ENCODE data around the gene GTF2A2.
A peak's percentile ranks its signal among the peaks of the same experiment; 100 is the strongest.
"Not testable (repeated sequence)": the region's sequence is repeated elsewhere in the genome, so short reads cannot be mapped to it uniquely, and the experiment has no call there.

The GTF2A2 gene

DNA sequence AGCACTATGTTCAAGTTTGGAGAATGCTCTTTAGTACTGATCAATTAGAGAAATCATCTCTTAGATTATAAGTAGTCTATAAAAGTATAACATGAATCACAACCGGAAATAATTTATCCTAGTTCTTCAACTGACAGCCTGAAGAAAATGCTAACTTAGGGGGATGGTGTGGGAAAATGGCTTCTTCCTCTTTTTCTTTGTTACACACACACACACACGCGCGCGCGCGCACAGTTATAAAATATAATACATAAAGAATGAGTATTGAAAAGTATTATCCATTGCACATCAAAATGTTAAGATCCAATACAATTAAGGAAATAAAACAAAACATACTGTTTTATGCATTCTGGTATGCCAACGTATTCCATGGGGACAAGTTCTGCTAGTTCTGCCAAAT, 11.2 kb upstream of the GTF2A2 start:
- FAIRE-seq, result no peak

DNA sequence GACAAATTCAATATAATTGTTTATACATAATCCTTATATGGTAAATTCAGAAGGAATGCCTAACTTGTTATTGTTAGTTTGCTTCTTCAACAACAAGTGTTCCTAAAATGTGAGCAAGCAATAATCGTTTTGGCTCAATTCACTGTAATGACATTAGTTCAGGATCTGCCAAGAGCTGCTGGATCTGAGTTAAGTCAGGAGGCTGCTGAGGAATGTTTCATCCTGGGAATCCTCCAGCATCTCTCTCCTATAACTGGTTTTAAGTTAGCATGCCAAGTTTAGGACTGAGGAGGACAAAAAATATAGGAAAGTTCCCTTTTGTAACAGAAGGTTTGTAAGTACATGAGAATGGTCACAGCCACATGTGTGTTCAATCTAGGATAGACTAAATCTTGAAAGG, 4.9 kb upstream of the GTF2A2 start:
- FAIRE-seq, result no peak

DNA sequence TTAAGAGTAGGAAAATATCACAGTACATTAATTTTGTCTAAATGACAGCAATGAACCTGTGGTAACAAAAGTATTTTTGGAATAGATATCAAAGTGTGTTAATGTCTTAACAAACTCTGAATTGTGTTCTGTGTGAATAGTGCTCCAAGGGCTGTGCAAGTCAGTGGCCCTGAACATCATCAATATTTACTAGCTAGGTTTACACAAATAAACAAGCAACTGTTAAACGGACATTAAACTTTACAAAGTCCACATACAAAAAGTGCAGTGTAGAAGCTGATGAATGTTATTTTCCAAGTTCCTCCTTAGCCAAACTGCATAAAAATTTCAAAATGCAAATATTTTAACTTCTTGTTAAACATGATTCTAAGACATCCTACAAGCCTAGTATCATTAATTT, 2.1 kb upstream of the GTF2A2 start:
- FAIRE-seq, result no peak

DNA sequence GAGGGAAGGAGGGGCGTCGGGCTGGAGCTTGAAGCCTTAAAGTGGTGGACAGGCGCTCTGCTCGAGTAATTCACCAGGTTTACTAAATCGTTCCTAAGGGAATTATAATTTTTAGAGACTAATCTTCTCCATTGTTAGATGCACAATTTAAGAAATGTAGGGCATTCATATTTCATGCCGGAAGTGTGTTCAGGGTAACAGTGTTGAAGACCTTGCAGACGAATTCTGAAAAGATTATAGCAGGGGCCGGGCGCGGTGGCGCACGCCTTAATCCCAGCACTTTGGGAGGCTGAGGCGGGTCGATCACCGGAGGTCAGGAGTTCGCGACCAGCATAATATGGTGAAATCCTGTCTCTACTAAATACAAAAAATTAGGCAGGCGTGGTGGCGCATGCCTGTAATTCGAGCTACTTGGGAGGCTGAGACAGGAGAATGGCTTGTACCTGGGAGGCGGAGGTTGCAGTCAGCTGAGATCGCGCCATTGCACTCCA, 365 bp upstream of the GTF2A2 start:
- FAIRE-seq, result peak; percentile 57

DNA sequence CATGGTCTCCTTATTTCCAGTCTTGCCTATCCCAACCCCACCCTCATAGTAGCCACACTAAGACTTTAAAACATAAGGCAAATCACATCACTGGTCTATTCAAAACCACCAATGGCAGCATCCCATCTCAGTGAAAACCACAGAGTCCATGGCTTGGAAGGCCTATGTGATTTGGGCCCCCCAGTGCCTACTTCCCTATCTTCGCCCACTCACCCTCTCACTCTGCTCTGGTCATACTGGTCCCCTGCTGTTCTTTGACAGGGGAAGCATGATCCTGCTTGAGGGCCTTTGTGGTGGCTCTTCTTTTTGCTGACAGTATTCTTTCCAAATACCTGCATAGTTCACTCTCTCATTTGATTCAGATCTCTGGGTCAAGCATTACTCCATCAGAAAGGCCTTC, 3.3 kb downstream of the GTF2A2 start:
- no peak for FAIRE-seq

DNA sequence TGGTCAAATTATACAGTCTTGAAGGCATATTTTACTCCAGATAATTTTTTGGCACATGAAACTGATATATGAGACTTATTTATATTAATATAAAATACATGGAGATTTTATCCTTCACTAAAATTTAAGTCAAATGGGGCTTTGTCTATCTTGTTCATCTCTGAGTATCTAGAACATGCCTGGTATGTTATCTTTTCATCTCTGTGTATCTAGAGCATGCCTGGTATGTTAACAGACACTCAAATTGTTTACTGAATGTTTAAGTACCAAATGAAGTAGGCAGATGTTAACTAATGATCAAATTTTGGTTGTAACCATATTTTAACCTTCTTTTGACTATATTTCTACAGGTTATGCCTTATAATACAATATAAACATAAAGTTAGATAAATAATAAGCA, 7.7 kb downstream of the GTF2A2 start:
- no peak for FAIRE-seq

DNA sequence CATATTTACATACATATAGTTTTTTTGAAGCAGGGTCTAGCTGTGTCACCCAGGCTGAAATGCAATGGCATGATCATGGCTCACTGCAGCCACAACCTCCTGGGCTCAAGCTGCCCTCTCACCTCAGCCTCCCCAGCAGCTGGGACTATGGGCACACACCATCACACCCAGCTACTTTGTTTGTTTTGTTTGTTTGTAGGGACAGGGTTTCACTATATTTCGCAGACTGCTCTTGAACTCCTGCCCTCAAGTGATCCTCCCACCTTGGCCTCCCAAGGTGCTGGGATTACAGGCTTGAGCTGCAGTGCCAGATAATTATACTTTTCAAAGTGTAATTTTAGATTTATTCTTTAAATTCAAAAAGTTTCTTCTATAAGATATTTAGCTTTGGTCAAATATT, 10.2 kb downstream of the GTF2A2 start:
- FAIRE-seq, result no peak

DNA sequence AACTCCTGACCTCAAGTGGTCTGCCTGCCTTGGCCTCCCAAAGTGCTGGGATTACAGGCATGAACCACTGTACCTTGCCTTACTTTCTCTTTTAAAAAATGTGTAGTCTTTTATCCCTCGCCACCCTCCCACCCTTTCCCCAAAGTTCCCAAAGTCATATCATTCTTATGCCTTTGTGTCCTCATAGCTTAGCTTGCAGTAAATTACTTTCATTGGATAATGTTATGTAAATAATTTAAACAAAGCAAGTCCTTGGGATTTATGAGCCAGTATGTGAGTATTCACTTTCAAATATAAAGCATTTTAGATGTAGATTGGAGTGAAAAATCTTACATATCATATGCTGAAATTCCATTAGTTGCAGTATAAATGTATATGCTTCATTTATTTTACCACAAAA, 11.0 kb downstream of the GTF2A2 start:
- no peak for FAIRE-seq

DNA sequence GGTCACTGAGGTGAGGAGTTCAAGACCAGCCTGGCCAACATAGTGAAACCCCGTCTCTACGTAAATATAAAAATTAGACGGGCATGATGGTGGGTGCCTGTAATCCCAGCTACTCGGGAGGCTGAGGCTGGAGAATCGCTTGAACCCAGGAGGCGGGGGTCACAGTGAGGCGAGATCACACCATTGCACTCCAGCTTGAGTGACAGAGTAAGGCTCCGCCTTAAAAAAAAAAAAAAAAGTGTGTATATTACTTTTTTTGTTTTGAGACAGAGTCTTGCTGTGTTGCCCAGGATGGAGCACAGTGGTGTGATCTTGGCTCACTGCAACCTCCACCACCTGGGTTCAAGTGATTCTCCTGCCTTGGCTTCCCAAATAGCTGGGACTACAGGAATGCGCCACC, 11.5 kb downstream of the GTF2A2 start:
- not testable (repeated sequence) for FAIRE-seq

DNA sequence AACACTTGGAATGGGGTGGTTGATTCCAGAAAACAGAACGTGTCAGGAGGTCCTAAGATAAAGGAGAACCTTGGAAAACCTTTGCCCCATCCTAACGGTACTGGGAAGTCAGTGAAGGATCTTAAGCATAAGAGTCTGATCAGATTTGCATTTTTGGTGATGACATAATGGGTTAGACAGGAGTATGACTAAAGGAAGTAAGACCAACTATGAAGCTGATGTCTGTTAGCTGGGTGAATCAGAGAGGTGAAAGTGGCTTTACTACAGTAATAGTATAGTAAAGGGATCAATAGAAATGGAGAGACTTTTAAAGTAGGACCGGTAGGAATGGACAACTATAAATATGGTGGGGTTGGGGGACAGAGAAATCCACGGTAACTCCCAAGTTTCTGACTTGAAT, 12.6 kb downstream of the GTF2A2 start:
- FAIRE-seq, result no peak

DNA sequence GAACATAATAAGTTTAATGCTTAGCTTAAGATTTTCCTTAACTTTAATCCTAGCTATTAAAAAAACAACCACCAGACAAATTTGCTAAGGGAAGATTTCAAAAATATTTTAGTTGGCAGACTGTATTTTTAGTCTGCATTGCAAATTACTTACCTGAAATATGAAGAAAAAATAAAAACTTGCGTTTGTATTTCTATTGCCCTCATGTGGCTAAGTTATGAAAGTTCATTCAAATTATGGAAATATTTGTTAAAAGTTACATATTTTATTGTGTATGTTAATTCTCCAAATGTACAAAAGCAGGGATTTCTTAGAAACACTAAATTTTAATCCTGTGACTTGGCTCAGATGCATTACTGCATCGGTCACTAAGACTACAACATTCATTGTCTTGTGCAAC, 15.0 kb downstream of the GTF2A2 start:
- no peak for FAIRE-seq

DNA sequence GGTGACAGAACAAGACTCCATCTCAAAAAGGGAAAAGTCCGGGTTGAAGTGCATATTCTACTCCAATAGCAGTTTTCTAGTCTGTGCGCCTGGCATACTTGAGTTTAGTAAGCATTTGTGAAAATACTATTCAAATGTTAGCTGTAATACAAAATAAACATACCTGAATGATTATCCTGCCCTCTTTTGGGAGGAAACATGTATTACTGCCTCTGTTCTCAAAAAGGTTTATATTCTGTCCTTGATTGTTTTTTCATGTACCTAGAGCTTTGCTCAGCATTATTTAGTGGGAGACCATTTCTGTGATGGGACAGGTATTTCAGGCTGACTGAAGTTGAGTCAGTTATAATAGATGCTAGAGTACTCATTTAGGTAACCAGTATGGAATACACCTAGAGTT, 19.8 kb downstream of the GTF2A2 start:
- FAIRE-seq, result not testable (repeated sequence)

DNA sequence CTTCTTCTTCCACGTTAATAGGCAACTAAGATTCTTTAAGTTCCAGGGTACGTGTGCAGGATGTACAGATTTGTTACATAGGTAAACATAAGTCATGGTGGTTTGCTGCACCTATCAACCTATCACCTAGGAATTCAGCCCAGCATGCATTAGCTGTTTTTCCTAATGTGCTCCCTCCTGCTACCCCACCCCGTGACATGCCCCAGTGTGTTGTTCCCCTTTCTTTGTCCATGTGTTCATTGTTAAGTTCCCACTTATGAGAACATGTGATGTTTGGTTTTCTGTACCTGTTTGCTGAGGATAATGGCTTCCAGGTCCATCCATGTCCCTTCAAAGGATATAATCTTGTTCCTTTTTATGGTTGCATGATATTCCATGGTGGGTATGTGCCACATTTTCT, 21.1 kb downstream of the GTF2A2 start:
- FAIRE-seq, result no peak

DNA sequence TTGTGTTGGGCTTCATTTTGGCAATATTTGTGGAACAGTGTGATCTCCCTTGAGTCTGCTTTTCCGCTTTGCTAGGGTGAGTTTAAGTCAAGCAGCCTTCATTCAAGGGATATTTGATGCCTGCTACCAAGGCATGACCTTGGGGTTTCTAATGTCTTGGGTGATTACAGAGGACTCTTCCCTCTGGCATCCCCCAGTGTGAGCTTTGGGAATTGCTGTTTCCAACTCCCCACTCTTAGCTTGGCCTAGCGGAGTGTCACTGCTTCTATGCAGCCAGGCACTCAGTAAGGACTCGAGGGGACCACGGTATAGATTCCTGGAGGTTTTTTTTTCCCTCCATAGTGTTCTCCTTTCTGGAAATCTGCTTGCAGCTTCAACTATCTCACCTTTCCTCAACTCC, 24.6 kb downstream of the GTF2A2 start:
- no peak for FAIRE-seq

DNA sequence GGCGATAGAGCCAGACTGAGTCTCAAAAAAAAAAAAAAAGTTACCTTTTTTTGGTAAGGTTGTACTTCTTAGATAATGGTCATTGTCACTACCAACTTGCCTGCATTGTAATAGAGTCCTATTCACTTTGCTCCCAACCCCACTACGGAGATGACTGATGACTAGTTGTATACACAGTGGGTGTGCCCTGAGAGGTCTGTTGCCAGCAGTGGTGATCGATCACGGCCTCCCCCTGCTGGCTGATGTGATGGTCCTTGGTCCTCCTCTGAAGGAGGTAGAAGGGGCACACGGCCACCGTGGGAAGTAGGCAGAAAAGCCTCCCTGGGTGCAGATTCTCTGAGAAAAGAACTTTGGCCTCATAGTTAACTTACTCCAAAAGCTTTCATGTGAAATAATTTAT, 35.0 kb downstream of the GTF2A2 start:
- FAIRE-seq, result no peak

DNA sequence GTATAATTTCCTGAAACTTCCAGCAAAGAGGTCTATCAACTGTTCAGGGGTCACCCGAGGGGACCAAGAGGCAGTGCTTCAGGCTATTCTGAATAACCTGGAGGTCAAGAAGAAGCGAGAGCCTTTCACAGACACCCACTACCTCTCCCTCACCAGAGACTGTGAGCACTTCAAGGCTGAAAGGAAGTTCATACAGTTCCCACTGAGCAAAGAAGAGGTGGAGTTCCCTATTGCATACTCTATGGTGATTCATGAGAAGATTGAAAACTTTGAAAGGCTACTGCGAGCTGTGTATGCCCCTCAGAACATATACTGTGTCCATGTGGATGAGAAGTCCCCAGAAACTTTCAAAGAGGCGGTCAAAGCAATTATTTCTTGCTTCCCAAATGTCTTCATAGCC, 38.9 kb downstream of the GTF2A2 start:
- no peak for FAIRE-seq

DNA sequence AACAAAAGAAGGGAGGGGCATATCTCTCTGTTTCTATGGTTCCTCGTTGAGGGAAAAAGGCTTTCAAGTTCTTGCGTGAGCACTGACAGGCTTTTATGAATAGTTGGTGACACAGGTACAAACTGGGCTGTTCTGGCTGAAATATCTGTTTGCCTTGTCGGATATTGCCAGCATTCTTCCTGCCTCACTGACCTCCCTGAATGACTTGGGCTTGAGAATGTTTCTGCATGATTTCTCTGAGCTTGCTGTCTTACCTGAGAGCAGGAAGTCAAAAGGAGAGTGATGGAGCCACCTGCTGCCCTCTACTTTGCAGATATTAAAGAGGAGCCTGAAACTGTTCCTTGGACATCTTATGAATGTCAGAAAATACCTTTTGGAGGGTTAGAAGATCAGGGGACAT, 40.9 kb downstream of the GTF2A2 start:
- FAIRE-seq, result no peak

DNA sequence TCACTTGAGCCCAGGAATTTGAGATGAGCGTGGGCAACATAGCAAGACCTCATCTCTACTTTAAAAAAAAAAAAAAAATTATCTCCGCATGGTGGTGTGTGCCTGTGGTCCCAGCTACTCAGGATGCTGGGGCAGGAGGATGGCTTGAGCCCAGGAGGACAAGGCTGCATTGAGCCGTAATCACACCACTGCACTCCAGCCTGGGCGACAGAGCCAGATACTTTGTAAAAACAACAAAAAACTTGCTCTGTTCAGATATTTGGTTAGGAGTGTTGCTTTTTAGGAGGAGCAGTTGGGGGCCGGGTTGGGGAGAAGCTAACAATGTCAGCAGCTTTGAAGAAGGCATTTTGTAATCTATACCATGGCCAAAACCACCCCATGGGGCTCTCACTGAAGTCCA, 41.7 kb downstream of the GTF2A2 start:
- no peak for FAIRE-seq

DNA sequence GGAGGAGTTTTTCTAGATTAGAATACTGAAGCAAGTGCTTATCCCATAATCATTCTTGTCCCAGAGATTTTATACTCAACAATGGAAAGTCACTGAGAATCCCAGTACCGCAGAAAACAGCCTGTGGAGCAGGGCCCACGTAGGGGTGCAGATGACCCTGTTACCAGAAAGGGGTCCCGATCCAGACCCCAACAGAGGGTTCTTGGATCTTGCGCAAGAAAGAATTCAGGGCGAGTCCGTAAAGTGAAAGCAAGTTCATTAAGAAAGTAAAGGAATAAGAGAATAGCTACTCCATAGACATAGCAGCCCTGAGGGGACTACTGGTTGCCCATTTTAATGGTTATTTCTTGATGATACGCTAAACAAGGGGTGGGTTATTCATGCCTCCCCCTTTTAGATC, 43.2 kb downstream of the GTF2A2 start:
- FAIRE-seq, result no peak

DNA sequence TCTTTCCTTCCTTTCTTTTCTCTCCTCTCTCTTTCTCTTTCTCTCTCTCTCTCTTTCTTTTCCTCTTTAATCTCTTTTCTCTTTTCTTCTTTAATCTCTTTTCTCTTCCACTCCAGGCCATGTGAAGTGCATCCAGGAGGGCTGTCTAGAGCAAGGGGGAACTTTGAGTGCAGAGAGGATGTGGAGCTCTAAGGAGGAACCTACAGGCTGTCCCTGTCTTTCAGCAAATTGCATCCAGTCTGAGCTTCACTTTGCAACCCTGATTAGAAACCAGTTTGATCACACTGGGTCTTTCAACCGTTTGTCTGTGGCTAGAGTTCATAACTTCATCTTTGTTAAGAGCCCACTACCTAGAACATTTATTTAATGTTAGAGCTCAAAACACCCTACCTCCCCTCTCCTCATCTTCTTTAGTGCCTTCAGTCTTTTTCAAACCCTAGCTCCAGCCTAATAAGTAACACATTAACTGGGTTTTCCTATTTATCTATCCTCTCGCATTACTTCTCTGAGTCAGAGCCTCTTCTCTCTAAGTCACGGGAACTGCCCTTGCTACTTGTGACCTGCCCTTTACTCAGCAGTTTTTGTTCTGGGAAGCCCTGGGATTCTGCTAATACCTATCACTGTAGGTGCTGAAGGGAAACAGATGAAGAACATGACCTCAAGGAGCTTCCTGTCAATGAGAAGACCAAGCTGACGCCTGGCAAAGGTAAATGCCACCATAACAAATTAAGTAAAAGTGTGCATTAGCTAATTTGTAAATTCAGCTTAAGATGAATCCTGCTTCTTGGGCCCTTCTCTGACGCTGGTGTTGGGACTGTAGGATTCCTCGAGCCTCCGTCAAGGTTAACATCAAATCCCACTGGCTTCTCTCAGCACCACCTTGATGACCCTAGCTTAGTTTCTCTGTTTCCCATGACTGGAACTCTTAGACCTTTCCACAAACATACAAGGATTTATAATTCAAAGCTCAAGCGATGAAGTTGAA, 45.7 kb downstream of the GTF2A2 start, which contains the start of gene GCNT3:
GCNT3 (plus strand) TSS at position 508 of the 985 bp plus-strand sequence. CDS start 6,456 bp downstream, outside the sequence.
- FAIRE-seq, result no peak

DNA sequence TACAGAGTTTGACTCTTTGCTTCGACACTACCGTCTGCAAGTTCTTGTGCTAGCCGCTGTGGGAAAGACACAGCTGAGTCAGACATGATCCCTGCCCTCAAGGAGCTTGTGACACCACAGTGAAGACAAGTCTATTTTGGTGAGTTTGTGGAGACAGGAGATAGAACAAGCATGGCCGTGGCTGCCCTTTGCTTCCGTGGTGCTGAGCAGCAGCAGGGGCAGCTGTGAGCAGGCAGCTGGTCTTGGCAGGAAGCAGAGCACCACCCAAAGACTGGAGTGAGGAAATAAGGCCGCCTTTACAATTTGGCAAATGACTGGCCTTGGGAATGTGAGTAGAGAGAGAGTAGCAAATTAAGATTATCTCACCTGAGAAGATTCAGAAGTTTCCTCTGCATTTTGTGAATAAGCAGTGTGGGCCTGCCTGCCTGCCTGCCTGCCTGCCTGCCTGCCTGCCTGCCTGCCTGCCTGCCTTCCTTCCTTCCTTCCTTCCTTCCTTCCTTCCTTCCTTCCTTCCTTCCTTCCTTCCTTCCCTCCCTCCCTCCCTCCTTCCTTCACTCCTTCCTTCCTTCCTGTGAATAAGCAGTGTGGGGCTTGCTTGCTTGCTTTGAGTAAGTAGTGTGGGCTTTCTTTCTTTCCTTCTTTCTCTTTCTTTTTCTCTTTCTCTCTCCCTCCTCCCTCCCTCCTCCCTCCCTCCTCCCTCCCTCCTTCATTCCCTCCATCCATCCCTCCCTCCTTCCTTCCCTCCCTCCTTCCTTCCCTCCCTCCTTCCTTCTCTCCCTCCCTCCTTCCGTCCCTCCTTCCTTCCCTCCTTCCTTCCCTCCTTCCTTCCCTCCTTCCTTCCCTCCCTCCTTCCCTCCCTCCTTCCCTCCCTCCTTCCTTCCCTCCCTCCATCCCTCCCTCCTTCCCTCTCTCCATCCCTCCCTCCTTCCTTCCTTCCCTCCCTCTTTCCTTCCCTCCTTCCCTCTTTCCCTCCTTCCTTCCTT, 47.3 kb downstream of the GTF2A2 start:
- FAIRE-seq, result no peak

DNA sequence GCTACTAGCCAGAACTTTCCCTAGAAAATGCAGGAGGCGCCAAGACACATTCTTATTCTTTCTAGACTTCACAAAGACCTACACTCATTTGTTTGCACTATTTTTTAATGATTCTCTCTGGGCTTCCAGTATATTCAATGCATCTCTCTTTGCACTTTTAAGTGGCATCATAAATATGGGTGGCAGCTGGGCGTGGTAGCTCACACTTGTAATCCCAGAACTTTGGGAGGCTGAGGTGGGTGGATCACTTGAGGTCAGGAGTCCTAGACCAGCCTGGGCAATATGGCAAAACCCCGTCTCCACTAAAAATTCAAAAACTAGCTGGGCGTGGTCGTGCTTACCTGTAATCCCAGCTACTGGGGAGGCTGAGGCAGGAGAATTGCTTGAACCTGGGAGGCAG, 51.3 kb downstream of the GTF2A2 start:
- FAIRE-seq, result no peak

DNA sequence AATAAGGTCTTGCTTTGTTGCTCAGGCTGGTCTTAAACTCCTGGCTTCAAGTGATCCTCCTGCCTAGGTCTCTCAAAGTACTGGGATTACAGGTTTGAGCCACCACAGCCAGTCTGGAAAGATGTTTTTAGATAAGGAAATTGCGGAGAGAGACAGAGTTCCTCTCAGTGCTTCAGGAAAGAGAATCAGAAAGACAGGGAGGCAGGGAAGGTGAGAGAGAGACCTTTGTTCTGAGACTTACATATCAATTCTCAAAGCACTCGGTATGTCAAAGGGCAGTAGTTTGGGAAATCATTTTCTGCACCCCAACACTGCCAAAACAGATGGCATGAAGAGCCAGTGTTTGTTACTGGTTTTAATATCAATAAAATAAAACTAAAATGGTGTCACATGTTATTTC, 58.9 kb downstream of the GTF2A2 start:
- FAIRE-seq, result no peak

All from colon (tissue), 2 donors.